Smooth muscle cell (in vitro differentiated cells): ENCODE measurements around the gene SLC9A8. TPM values are rescaled to one million over a fixed set of nuclear protein-coding genes. Genes with fewer than 3 reads are reported as not detected.

Experiments used
- DNase-seq: peaks from one replicate; lab custom pipeline; 2025; ENCODE audit not compliant: unreplicated experiment; lab: John Stamatoyannopoulos, UW
- H2AFZ ChIP-seq: fragments of 200-600 bp; sonication (generic); 2 replicates; pipeline ENCODE4 v1.6.0; 2016; ENCODE audit warnings: antibody characterized with exemption, low read depth, mild to moderate bottlenecking
- H3F3A ChIP-seq: fragments of 200-600 bp; sonication (generic); 2 replicates; pipeline ENCODE4 v1.6.0; 2017; ENCODE audit warnings: antibody characterized with exemption, low read depth
- H3K27ac ChIP-seq: fragments of 200-600 bp; sonication (generic); 2 replicates; pipeline ENCODE4 v1.5.1; 2016; ENCODE audit warnings: low read depth, mild to moderate bottlenecking
- H3K27me3 ChIP-seq: fragments of 200-600 bp; sonication (generic); 2 replicates; pipeline ENCODE4 v1.6.1; 2016; ENCODE audit warnings: low read depth, mild to moderate bottlenecking
- H3K36me3 ChIP-seq: fragments of 200-600 bp; sonication (generic); 2 replicates; pipeline ENCODE4 v1.5.1; 2016; ENCODE audit warnings: low read depth
- H3K4me1 ChIP-seq: fragments of 200-600 bp; sonication (generic); 2 replicates; pipeline ENCODE4 v1.5.1; 2016; ENCODE audit warnings: low read depth
- H3K4me2 ChIP-seq: fragments of 200-600 bp; sonication (generic); 2 replicates; pipeline ENCODE4 v1.6.0; 2016; ENCODE audit warnings: mild to moderate bottlenecking
- H3K4me3 ChIP-seq: fragments of 200-600 bp; sonication (generic); 2 replicates; pipeline ENCODE4 v1.5.1; 2016; ENCODE audit warnings: mild to moderate bottlenecking
- H3K79me2 ChIP-seq: fragments of 200-600 bp; sonication (generic); 2 replicates; pipeline ENCODE4 v1.6.0; 2016; ENCODE audit warnings: low read depth, mild to moderate bottlenecking
- H3K9ac ChIP-seq: fragments of 200-600 bp; sonication (generic); 2 replicates; pipeline ENCODE4 v1.6.0; 2016; ENCODE audit warnings: low read depth
- H3K9me3 ChIP-seq: fragments of 200-600 bp; sonication (generic); replicated peaks from 2 replicates; pipeline ENCODE4 v1.5.1; 2016; ENCODE audit warnings: low read depth
- H4K20me1 ChIP-seq: fragments of 200-600 bp; sonication (generic); 2 replicates; pipeline ENCODE4 v1.6.0; 2016; ENCODE audit warnings: low read depth
- WGBS: methylation state at CpG from one replicate; pipeline ENCODE4 v1.1.7; 2016; ENCODE audit warnings: low lambda C conversion rate; 5-methylcytosine and 5-hydroxymethylcytosine counted together
- polyA plus RNA-seq: library from polyadenylated mRNA; unstranded; fragments of >200 nt; fragmentation: Nextera tagmentation; extraction: Ambion mirVana; gene quantifications from 2 replicates; pipeline ENCODE4 v1.2.1, GENCODE V29; 2016
- total RNA-seq: library from RNA; depleted of rRNA; stranded (reverse); fragments of >200 nt; gene quantifications from 2 replicates; pipeline ENCODE4 v1.2.3, GENCODE V29; 2014
- TF ChIP-seq, protein P1 (sequence below): fragments of 200-600 bp; sonication (generic); IDR thresholded peaks from 2 replicates; pipeline ENCODE4 v1.5.1; 2017; ENCODE audit warnings: borderline replicate concordance, mild to moderate bottlenecking, antibody characterized with exemption; ENCODE audit not compliant: insufficient read depth, poor library complexity, severe bottlenecking

Gene SLC9A8
- total and polyA plus RNA-seq, 2 experiments from 2014 or later: 2.2 to 4.5 TPM

DNA sequence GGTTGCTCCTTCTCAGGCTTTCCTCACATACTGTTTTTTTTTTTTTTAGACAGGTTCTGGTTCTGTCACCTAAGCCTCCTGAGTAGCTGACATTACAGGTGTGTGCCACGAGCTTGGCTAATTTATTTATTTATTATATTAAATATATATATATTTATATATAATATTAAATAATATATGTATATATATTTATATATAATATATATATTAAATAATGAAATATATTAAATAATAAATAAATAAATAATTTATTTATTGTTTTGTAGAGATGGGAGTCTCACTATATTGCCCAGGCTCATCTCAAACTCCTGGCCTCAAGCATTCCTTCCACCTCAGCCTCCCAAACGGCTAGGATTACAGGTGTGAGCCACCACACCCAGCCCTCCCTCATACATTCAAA lies 28.3 kb upstream of the SLC9A8 start:
- WGBS: 75% methylated on average over 2 of the region's 2 CpGs
- no peak for DNase-seq
- Histone ChIP-seq H3K4me3 (no peak overlapping the region), H3K79me2 (no peaks in the 10 kb centered on the region), H4K20me1 (no peaks in the 10 kb centered on the region), H3K36me3 (no peaks in the 10 kb centered on the region), H3F3A (no peaks in the 10 kb centered on the region), H3K27me3 (no peaks in the 10 kb centered on the region), H2AFZ (no peak overlapping the region), H3K4me2 (no peak overlapping the region), H3K9ac (no peak overlapping the region), H3K9me3 (no peaks in the 10 kb centered on the region), H3K27ac (no peak overlapping the region), H3K4me1 (no peaks in the 10 kb centered on the region)
- TF ChIP-seq, protein P1, sequence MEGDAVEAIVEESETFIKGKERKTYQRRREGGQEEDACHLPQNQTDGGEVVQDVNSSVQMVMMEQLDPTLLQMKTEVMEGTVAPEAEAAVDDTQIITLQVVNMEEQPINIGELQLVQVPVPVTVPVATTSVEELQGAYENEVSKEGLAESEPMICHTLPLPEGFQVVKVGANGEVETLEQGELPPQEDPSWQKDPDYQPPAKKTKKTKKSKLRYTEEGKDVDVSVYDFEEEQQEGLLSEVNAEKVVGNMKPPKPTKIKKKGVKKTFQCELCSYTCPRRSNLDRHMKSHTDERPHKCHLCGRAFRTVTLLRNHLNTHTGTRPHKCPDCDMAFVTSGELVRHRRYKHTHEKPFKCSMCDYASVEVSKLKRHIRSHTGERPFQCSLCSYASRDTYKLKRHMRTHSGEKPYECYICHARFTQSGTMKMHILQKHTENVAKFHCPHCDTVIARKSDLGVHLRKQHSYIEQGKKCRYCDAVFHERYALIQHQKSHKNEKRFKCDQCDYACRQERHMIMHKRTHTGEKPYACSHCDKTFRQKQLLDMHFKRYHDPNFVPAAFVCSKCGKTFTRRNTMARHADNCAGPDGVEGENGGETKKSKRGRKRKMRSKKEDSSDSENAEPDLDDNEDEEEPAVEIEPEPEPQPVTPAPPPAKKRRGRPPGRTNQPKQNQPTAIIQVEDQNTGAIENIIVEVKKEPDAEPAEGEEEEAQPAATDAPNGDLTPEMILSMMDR: no peak

DNA sequence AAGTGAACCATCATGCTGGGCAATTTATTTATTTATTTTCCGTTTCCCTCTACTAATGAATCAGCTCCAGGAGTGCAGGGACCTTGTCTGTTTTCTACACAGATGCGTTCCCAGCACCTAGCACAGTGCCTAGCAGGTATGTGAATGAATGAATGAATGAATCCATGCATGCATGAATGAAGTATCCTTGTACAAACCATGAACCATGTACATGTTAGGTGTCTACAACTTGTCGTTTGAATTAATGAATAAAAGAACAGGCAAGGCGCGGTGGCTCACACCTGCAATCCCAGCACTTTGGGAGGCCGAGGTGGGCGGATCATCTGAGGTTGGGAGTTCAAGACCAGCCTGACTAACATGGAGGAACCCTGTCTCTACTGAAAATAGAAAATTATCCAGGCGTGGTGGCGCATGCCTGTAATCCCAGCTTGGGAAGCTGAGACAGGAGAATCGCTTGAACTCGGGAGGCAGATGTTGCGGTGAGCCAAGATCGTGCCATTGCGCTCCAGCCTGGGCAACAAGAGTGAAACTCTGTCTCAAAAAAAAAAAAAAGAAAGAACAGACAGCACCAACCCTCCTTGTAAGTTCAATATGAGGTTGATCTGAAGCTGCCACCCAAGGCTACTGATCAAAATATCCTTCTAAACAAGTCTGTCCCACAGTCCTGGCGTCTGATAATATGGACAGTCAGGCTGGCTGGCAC lies 27.3 kb upstream of the SLC9A8 start:
- H2AFZ ChIP-seq: no peak overlapping the region
- no peaks in the 10 kb centered on the region for H3K27me3 ChIP-seq
- no peaks in the 10 kb centered on the region for H3K36me3 ChIP-seq
- 94% methylated on average over 15 of the region's 15 CpGs for WGBS
- H3K79me2 ChIP-seq: no peaks in the 10 kb centered on the region
- H3K4me1 ChIP-seq: peaks cover 1% of the 10 kb centered on the region
- H3K9ac ChIP-seq: no peak overlapping the region
- DNase-seq: no peak
- TF ChIP-seq, protein P1: no peak
- H3K27ac ChIP-seq: no peak overlapping the region
- no peaks in the 10 kb centered on the region for H4K20me1 ChIP-seq
- H3F3A ChIP-seq: no peaks in the 10 kb centered on the region
- no peak overlapping the region for H3K4me3 ChIP-seq
- H3K9me3 ChIP-seq: no peaks in the 10 kb centered on the region
- H3K4me2 ChIP-seq: no peak overlapping the region

DNA sequence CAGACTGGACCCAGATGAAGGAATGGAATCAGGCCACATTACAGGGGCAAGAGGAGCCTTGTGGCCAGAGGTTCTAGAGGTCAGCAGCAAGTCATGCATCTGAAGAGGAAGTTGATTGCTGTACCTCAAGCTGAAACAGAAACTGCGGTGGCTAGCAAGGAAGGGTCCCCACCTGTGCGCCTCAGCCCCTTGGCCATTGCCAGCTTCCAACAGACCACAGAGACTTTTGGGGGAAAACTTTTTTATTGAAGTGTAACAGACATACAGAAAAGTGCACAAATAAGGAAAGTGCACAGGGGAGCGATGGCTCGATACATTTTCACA lies 26.8 kb upstream of the SLC9A8 start:
- Histone ChIP-seq H3K9ac (no peak overlapping the region), H3K36me3 (no peaks in the 10 kb centered on the region), H3K4me1 (peaks cover 5% of the 10 kb centered on the region), H3F3A (no peaks in the 10 kb centered on the region), H3K4me2 (no peak overlapping the region), H4K20me1 (no peaks in the 10 kb centered on the region), H3K27ac (no peak overlapping the region), H2AFZ (no peak overlapping the region), H3K9me3 (no peaks in the 10 kb centered on the region), H3K27me3 (no peaks in the 10 kb centered on the region), H3K4me3 (no peak overlapping the region), H3K79me2 (no peaks in the 10 kb centered on the region)
- TF ChIP-seq, protein P1: no peak
- no peak for DNase-seq
- WGBS: 98% methylated on average over 4 of the region's 4 CpGs

DNA sequence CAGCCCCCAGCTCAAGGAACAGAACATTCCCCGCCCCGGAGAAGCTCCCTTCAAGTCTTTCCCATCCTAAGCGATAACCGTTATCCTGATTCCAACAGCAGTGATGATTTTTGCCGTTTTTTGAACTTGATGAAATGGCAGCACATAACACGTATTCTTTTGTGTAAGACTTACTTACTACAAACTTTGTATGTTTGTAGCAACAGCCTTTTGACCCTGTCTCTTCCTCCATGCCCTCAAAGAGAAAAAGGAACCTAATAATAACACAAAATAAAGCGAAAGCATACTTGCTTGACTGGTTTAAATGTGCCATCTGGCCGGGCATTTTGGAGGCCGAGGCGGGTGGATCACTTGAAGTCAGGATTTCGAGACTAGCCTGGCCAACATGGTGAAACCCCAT lies 26.4 kb upstream of the SLC9A8 start:
- no peak for DNase-seq
- peaks cover under 1% of the 10 kb centered on the region for H3F3A ChIP-seq
- no peaks in the 10 kb centered on the region for H4K20me1 ChIP-seq
- 88% methylated on average over 11 of the region's 11 CpGs for WGBS
- peaks cover 5% of the 10 kb centered on the region for H3K4me1 ChIP-seq
- H3K4me2 ChIP-seq: no peak overlapping the region
- no peak overlapping the region for H2AFZ ChIP-seq
- no peak overlapping the region for H3K9ac ChIP-seq
- no peaks in the 10 kb centered on the region for H3K36me3 ChIP-seq
- H3K27me3 ChIP-seq: no peaks in the 10 kb centered on the region
- H3K79me2 ChIP-seq: no peaks in the 10 kb centered on the region
- H3K9me3 ChIP-seq: no peaks in the 10 kb centered on the region
- H3K4me3 ChIP-seq: no peak overlapping the region
- no peak overlapping the region for H3K27ac ChIP-seq
- TF ChIP-seq, protein P1: no peak
